ENCODE measurements around the gene KIAA1549.

KIAA1549 gene

GRCh38 chr7:138879356-138879755, 101.8 kb downstream of the KIAA1549 start:
- DNase-seq, result no peak

- no peak for DNase-seq
Observed at GRCh38 chr7:138878856-138879255, 102.3 kb downstream of the KIAA1549 start.

- DNase-seq, result no peak
Observed at GRCh38 chr7:138878051-138878450, 103.1 kb downstream of the KIAA1549 start.

DNA sequence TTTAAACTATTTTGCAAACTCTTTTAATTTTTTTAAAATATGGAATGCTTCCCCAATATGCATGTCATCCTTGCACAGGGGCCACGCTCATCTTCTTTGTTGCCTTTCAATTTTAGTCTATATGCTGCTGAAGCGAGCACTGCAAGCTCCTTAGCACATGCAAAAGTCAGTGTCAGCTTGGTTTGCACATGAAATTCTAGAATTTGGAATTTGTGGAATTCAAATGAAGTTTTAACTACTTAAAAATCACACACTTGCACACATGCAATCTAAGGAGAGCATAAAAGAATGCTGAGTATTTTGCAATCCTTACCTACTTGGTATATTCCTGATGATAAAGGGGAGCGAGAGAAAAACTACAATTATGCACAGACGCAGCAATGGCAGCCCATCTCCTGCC, 104.9 kb downstream of the KIAA1549 start:
- DNase-seq, result no peak

- DNase-seq, result no peak
Observed at GRCh38 chr7:138875794-138876193, 105.4 kb downstream of the KIAA1549 start.

GRCh38 chr7:138873220-138873892, 107.8 kb downstream of the KIAA1549 start:
- no peak for DNase-seq

GRCh38 chr7:138872576-138872975, 108.6 kb downstream of the KIAA1549 start:
- DNase-seq, result peak; percentile 38

DNA sequence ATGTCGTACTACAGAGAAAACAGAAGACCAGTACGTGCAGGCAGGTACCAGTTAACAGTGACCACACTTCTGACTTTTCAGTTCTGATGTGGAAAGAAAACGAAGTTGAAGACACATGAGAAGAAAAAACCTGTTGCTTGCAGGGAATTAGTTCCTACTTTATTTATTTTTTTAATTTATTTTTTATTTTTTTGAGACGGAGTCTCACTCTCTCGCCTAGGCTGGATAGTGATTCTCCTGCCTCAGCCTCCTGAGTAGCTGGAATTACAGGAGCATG, 109.4 kb downstream of the KIAA1549 start:
- no peak for DNase-seq

GRCh38 chr7:138871065-138871813, 110.0 kb downstream of the KIAA1549 start:
- no peak for DNase-seq

DNA sequence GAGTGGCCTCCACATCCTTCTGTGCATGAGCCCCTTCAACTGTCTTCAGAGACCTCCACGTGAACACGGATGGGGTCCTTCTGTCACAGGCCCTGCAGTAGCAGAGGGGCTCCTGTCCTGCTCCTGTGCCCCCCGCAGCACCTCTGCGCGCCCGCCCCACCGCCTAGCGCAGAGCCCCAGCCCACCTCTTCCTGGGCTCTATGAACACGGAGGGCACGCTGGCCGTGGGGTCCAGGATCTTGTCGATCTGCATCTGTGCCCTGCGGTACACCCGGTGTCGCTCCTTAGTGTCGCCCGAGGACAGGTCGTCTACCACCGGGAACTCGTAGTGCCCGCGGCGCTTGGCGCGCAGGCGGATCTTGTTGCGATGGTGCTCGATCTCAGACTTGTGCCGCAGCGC, 111.8 kb downstream of the KIAA1549 start:
- DNase-seq, result no peak

- DNase-seq, result no peak
Observed at GRCh38 chr7:138868711-138869110, 112.5 kb downstream of the KIAA1549 start.

DNA sequence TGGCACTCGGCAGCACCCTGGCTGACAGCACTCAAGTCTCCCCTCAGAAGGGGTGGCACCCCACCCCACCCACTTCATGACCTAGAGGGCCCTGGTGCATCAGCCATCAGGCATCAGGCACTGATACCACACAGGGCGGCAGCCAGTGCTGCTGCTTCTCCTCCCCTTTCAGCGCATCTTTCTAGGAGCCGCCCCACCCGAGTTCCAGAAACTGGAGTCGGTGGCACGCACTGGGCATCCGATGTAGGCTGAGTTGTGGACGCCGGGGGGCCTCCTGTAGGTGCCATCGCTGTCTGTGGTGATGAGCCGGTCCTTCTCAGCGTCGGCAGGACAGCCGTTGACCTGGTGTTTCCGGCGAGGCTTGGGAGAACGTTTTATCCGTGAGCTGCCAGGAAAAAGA, 113.4 kb downstream of the KIAA1549 start:
- DNase-seq, result no peak

GRCh38 chr7:138866353-138866752, 114.8 kb downstream of the KIAA1549 start:
- no peak for DNase-seq

DNA sequence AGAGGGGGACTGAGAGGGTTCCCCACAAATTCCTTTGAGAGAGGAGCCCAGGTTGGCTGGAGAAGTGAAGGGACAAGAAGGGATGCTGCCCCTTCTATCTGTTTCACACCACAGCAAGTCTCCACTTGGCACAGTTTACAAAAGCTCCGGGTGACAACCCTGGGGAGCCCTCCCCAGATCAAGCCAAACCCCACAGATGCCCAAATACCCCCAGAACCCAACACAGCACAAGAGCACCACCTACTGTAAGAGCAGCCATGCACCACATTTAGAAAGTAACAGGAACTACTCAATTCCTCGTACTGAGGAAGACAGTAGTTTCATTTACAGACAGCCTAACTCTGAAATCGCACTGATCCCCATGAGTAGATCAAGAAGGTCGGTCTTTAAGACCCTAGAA, 115.3 kb downstream of the KIAA1549 start:
- DNase-seq, result peak; percentile 49

DNA sequence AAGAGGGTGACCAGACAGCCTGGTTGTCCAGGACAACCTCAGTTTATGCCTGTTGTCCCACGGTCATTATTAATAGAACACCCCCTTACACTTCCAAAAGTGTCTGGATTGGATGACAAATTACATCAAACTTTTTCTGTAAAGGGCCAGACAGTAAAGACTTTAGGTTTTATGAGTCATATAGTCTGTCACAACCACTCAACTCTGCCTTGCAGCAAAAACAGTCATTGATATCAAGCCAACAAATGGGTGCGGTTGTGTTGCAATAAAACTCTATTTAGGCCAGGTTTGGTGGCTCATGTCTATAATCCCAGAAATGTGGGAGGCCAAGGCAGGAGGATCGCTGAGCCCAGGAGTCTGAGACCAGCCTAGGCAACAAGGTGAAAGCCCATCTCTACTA, 116.5 kb downstream of the KIAA1549 start:
- DNase-seq, result peak; percentile 32

- DNase-seq, result no peak
Observed at GRCh38 chr7:138863931-138864330, 117.3 kb downstream of the KIAA1549 start.

- DNase-seq, result no peak
Observed at GRCh38 chr7:138861051-138861450, 120.1 kb downstream of the KIAA1549 start.

DNA sequence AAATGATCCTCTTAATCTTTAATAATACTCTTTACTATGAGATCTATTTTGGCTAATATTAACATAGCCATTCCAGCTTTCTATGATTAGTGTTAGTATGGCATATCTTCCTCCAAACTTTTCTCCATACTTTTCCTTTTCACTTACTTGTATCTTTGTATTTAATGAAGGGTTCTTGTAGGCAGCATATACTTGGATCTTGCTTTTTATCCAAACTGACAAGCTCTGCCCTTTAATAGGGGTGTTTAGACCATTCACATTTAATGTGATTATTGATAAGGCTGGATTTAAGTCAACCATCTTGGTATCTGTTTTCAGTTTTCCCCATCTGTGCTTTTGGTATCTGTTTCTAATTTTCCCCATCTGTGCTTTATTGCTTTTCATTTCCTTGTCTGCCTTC, 123.5 kb downstream of the KIAA1549 start:
- no peak for DNase-seq

GRCh38 chr7:138854115-138854645, 127.0 kb downstream of the KIAA1549 start:
- no peak for DNase-seq

DNA sequence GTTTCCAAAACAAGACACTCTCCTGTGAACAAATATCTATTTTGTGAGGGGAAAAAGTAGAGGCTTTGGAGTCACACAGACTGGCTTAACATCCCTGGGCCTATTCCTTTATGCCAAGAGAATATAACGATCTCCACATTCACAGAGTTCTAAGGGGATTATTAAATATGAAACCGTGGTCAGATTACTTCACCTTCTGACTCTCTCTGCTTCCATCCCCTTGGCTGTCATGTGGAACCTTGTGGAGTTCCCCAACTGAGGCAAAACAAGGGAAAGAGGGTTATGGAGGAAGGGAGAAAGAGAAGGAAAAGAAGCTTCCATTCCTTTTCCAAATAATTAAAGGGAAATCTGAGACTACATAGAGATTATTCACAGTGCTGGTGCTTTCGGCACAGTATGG, 127.7 kb downstream of the KIAA1549 start:
- no peak for DNase-seq

GRCh38 chr7:138852469-138852868, 128.7 kb downstream of the KIAA1549 start:
- no peak for DNase-seq

- DNase-seq, result no peak
Observed at GRCh38 chr7:138849701-138850100, 131.5 kb downstream of the KIAA1549 start.

DNA sequence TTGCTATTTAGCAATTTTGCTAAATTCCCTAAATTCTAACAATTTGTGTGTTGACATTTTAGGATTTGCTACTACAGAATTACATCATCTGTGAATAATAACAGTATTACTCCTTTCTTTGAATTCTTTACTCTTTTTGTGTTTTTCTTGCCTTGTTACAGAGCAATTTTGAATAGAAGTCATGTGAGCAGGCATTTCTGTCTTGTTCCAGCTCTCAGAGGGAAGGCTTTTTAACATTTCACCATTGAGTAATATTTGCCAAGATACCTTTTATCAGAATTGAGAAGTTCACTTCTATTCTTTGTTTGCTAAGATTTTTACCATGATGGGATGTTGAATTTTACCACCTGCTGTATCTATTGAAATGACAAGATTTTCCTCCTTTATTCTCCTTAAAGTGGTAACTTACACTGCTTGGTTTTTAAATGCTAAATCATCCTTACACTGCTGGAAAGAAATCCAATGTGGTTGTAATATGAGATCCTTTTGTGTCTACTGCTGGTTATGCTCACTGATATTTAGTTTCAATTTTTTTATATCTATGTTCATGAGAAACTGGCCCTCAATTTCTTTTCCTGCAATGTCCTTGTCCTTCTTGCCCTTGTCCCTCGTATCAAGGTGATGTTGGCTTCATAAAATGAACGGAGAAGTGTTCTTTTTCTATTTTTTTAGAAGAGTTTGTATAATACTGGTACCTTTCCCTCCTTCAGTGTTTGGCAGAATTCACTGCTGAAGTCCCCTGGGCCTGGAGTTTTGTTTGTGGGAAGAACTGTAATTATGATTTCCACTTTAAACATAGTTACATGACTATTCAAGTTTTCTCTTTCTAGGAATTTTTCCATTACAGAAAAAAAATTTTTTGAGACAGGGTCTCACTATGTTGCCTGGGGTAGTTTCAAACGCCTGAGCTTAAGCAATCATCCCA, 132.9 kb downstream of the KIAA1549 start:
- no peak for DNase-seq

DNA sequence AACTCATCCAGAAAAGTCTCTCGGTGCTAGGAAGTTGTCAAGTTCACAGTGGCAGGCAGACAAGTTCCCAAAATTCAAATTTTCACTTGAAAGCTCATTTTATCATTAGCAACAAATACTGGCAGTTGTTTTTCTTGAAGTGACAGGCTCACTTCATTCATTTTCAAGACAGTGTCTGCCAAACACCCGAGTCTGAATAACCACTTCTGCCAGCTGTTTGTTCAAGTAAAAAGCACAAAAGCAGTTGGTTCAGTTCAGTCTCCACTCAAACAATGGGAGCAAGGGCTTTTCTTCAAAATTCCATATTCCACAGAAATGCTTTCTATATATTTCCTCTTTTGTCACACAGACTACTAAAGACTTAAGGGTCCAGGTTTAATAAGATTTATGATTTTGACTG, 135.5 kb downstream of the KIAA1549 start:
- DNase-seq, result no peak
